Measurements from ENCODE around the gene GSTA4. TPM values are rescaled to one million over a fixed set of nuclear protein-coding genes. Genes with fewer than 3 reads are reported as not detected.

Gene GSTA4
- total and polyA plus RNA-seq, 2 donors (not counting 3 experiments of a cell fraction or from before 2014, with no cell fraction given) = 15.0 to 24.6 TPM

DNA sequence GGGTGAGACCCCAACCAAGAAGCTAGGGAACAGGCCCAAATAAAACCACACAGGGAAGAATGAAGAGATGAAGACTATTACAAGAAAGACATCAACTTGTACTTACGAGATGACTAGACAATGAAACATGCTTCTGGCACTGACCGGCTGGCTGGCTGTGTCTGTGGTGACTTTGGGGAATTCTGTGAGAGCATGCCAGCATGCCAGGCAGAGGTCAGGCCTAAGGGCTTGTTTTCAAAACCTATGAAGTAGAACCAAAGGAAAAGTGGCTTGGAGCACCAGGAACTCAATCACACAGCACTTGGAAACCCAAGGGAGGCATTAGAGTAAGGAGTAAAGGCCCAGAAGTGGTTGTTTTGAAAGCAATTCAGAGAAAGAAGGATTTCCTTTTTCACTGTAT is 57.2 kb downstream of the GSTA4 start:
- FAIRE-seq (no peak), DNase-seq (ENCODE audit: low read depth, low spot score) (no peak)
- peaks cover 0 to 2% of the 10 kb centered on the region in 2 experiments for H3K27me3 ChIP-seq (ENCODE audit: control insufficient read depth in 2 of 2, insufficient read depth in 2 of 2, low read length in 2 of 2)
- no peak overlapping the region for H3K9ac ChIP-seq (replicated peaks; ENCODE audit: extremely low read depth, insufficient read depth, low read length)
- no peaks in the 10 kb centered on the region for H3K9me1 ChIP-seq (replicated peaks; ENCODE audit: control insufficient read depth, extremely low read depth, insufficient read depth, low read length)
- no peaks in the 10 kb centered on the region for H3K79me2 ChIP-seq (ENCODE audit: control insufficient read depth, insufficient read depth, low read length)
- no peaks in the 10 kb centered on the region for H3K4me1 ChIP-seq (ENCODE audit: control insufficient read depth, extremely low read depth, insufficient read depth, low read length)
- no peak overlapping the region for H3K27ac ChIP-seq (ENCODE audit: insufficient read depth, low read depth, low read length)
- BruUV-seq (replicated peaks) = no TSS peak
- no peak overlapping the region for H3K4me2 ChIP-seq (ENCODE audit: insufficient read depth, low read length)
- H3K36me3 ChIP-seq (ENCODE audit: control insufficient read depth in 2 of 2, extremely low read depth in 1 of 2, insufficient read depth in 2 of 2, low read length in 2 of 2) = no peaks in the 10 kb centered on the region
- H4K20me1 ChIP-seq (replicated peaks; ENCODE audit: control insufficient read depth, extremely low read depth, insufficient read depth, low read length) = no peaks in the 10 kb centered on the region
- no peak overlapping the region for H2AFZ ChIP-seq (ENCODE audit: low read depth, low read length)
- ChIA-PET POLR2A (no interaction called here), CTCF (no interaction called here)
- intact Hi-C loops (cut with micrococcal nuclease) (no loop called here), dilution Hi-C loops (cut with MboI; ENCODE audit: extremely low pct_ligation_motif_present, low sequenced_read_pairs) (no loop called here)
- no peak overlapping the region for H3K4me3 ChIP-seq (replicated peaks in 1 of 3; ENCODE audit: insufficient read depth in 1 of 3, low read depth in 1 of 3, low read length in 3 of 3)
- H3K9me3 ChIP-seq (replicated peaks; ENCODE audit: control insufficient read depth, insufficient read depth, low read length) = no peaks in the 10 kb centered on the region
- no peak for TF ChIP-seq CTCF (IDR thresholded peaks at IDR 0.05; ENCODE audit: extremely low read depth in 1 of 2, insufficient read depth in 1 of 2, low read depth in 1 of 2, low read length in 2 of 2)
- TF ChIP-seq MAX (IDR thresholded peaks at IDR 0.05; ENCODE audit: insufficient read depth, insufficient read length) = no peak
- no peak for TF ChIP-seq FOS (IDR thresholded peaks at IDR 0.05; ENCODE audit: borderline replicate concordance, insufficient read depth, low read length)
- no peak for TF ChIP-seq POLR2AphosphoS5 (IDR thresholded peaks at IDR 0.05; ENCODE audit: insufficient read depth, low read depth, low read length)
- no peak for TF ChIP-seq MYC (IDR thresholded peaks at IDR 0.05; ENCODE audit: low read depth, low read length)
- no peak for TF ChIP-seq EZH2 (IDR thresholded peaks at IDR 0.05; ENCODE audit: borderline replicate concordance, low read depth, low read length, severe bottlenecking)
- TF ChIP-seq GATA2 (IDR thresholded peaks at IDR 0.05; ENCODE audit: insufficient read depth, insufficient read length, low read depth, low read length) = no peak
- TF ChIP-seq JUN (IDR thresholded peaks at IDR 0.05; ENCODE audit: borderline replicate concordance, insufficient read depth, insufficient read length, low read depth) = no peak
- TF ChIP-seq POLR2A (IDR thresholded peaks at IDR 0.05; ENCODE audit: low read depth, low read length) = no peak

Data from endothelial cell of umbilical vein (primary cell).